ENCODE measurements around the gene CERK. TPM values are rescaled to one million over a fixed set of nuclear protein-coding genes. Genes with fewer than 3 reads are reported as not detected.
A peak's percentile ranks its signal among the peaks of the same experiment; 100 is the strongest.

CERK gene
- total and polyA plus RNA-seq, 11 donors: 17.8 to 125 (median 72.3) TPM

DNA sequence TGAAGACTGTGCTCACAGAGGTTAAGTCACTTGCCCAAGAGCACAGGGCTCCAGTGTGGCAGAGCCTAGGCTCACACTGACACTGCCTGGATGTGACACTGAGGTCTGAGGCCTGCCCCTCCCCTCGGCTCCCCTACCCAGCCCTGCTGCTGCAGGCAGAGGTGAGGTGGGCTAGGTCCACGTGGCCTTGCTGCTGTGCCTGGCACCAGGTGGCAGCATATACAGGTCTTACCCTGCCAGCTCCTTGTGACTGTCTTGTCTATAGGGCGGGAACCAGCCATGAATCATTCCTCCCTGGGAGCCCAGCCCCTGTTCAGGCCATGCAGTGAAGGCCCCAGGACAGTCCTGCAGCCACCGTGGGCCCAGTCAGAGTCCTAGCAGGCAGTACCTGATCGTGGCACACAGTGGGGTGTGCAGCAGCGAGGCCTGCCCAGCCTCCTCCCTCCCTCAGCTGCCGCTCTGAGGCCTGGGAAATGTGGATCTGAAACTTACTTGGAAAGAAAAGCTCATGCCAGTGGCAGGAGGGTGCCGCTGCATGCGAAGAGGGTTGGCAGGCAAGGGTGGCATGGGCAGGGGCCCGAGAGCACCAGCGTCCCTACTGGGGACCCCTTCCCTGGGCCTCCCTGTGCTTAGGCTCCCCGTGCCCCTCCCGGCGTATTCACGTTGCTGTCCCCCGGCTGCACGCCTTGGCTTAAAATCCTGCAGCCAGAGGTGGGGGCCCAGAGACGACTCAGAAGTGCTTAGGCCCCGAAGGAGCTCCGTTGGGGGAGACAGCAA lies 1.2 kb upstream of the CERK start:
- intact Hi-C loops (cut with DNase I): loop anchor here in 8 of 10 donors (2.0 to 5.0 kb wide), 5 partner anchors 14 to 177 kb away; partner anchors contain the start of gene TBC1D22A (in 1 of the 8)
- ATAC-seq: peak; percentile 12 to 31 (median 20)
- 49 to 58% (median 57%) methylated on average over 13 to 20 of the region's 20 CpGs for WGBS, 4 donors
- DNase-seq: peak in 4 of 5 donors; percentile 45 to 77 (median 72)
- peak overlapping the region; percentile 57 to 100 (median 92) for H3K4me3 ChIP-seq
- H3K9me3 ChIP-seq: no peaks in the 10 kb centered on the region
- peaks cover 9 to 76% (median 49%) of the 10 kb centered on the region in 12 donors for H3K4me1 ChIP-seq
- no peaks in the 10 kb centered on the region for H3K27me3 ChIP-seq
- H3K36me3 ChIP-seq: no peaks in the 10 kb centered on the region
- TF ChIP-seq, protein P1, sequence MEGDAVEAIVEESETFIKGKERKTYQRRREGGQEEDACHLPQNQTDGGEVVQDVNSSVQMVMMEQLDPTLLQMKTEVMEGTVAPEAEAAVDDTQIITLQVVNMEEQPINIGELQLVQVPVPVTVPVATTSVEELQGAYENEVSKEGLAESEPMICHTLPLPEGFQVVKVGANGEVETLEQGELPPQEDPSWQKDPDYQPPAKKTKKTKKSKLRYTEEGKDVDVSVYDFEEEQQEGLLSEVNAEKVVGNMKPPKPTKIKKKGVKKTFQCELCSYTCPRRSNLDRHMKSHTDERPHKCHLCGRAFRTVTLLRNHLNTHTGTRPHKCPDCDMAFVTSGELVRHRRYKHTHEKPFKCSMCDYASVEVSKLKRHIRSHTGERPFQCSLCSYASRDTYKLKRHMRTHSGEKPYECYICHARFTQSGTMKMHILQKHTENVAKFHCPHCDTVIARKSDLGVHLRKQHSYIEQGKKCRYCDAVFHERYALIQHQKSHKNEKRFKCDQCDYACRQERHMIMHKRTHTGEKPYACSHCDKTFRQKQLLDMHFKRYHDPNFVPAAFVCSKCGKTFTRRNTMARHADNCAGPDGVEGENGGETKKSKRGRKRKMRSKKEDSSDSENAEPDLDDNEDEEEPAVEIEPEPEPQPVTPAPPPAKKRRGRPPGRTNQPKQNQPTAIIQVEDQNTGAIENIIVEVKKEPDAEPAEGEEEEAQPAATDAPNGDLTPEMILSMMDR (IDR thresholded peaks at IDR 0.05): peak in 2 of 12 donors; percentile 20 to 29
- no peak for TF ChIP-seq POLR2A (IDR thresholded peaks at IDR 0.05)
- peak overlapping the region; percentile 90 to 100 (median 98) for H3K27ac ChIP-seq

DNA sequence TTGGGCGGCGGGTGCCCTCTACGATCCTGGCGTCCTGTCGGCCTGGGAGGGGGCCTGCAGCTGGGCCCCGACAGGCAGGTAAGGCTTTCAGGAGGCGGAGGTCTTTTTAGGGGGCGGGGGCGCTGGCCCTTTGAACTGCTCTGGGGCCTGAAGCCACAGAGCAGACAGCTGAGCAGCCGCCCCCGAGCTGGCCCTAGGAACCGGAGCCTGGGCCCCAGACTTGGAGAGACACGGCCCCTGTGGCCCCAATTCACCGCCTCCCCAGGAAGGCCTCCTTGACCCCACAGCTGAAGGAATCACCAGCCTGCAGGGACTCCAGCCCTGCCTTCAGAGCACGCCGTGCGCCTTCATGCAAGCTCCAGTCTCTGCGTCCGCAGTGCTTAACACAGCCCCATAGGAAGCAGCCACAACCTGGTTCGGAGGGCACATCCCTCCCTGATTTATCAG lies 618 bp upstream of the CERK start:
- no peak for DNase-seq
- Histone ChIP-seq H3K9me3 (no peaks in the 10 kb centered on the region), H3K36me3 (peaks cover 0 to under 1% (median 0%) of the 10 kb centered on the region in 9 donors), H3K27me3 (no peaks in the 10 kb centered on the region), H3K4me1 (peaks cover 9 to 82% (median 52%) of the 10 kb centered on the region in 12 donors), H3K4me3 (peak overlapping the region; percentile 57 to 100 (median 92)), H3K27ac (peak overlapping the region; percentile 90 to 100 (median 98))
- ATAC-seq: peak in 2 of 4 donors; percentile 0 to 1
- WGBS, 4 donors: 11 to 15% (median 14%) methylated on average over 13 to 20 of the region's 20 CpGs
- TF ChIP-seq POLR2A (IDR thresholded peaks at IDR 0.05): no peak
- TF ChIP-seq, protein P1 (IDR thresholded peaks at IDR 0.05): no peak
- intact Hi-C loops (cut with DNase I): loop anchor here in 8 of 10 donors (2.0 to 5.0 kb wide), 5 partner anchors 14 to 176 kb away; partner anchors contain the start of gene TBC1D22A (in 1 of the 8)

DNA sequence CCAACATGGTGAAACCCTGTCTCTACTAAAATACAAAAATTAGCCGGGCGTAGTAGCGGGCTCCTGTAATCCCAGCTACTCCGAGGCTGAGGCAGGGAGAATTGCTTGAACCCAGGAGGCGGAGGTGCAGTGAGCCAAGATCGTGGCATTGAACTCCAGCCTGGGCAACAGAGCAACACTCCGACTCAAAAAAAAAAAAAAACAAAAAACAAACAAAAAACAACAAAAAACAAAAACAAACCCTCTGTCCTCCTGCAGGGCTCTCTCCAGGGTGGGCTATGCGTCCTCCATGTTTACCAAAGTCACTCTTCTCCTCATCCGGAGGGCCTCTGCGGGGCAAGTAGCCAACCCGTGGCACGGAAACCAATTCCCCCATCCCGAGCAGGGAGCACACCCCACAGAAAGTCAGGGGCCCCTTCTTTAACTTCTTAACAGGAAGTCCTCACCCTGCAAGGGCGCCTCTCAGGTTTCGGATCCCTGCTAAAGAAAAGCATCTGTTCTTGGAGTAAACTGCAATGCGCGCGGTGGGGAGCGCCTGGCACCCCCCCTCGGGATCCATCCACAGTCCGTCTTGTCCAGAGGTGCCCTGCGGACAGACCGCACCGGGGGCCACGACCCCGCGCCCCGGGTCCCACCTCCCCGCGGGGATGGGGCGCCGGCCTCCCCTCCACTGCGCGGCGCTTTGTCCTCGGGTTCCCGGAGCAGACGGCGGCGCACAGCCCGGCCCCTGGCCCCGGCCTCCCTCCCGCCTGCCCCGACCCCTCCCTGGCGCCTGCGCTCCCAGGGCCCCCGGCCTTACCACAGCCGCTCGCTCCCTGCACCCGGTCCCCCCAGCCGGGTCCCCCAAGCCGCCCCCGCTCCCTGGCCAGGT lies 712 bp downstream of the CERK start:
- DNase-seq (peak in 2 of 5 donors; percentile 52 to 57), ATAC-seq (peak in 2 of 4 donors; percentile 1 to 4)

More for the DNA sequence above, 712 bp downstream of the CERK start:
- 2 to 6% (median 5%) methylated on average over 35 to 53 of the region's 53 CpGs for WGBS, 4 donors
- no peaks in the 10 kb centered on the region for H3K27me3 ChIP-seq
- intact Hi-C loops (cut with DNase I): loop anchor here in 7 of 10 donors (5.0 kb wide), 3 partner anchors 50 to 175 kb away; no protein-coding TSS in a partner anchor
- H3K27ac ChIP-seq: peak overlapping the region; percentile 90 to 100 (median 98)
- no peaks in the 10 kb centered on the region for H3K9me3 ChIP-seq
- H3K36me3 ChIP-seq: peaks cover 0 to 6% (median 0%) of the 10 kb centered on the region in 9 donors
- H3K4me1 ChIP-seq: peaks cover 9 to 91% (median 63%) of the 10 kb centered on the region in 12 donors
- H3K4me3 ChIP-seq: peak overlapping the region; percentile 57 to 100 (median 92)
- TF ChIP-seq, protein P1 (IDR thresholded peaks at IDR 0.05): peak in 2 of 12 donors; percentile 9 to 17
- TF ChIP-seq POLR2A (IDR thresholded peaks at IDR 0.05): no peak

Measured in heart left ventricle (tissue), 16 donors.